Activated CD4-positive, CD25-positive, alpha-beta regulatory T cell treated with anti-CD3 and anti-CD28 coated beads, Interleukin-2, amount 50 U/mL, for 72 hours (primary cell): ENCODE data around the gene VHLL.
"Not testable (repeated sequence)": the region's sequence is repeated elsewhere in the genome, so short reads cannot be mapped to it uniquely, and the experiment has no call there.

Experiments
- DNase-seq: peaks from one replicate; pipeline ENCODE4 v3.0.0; 2021

VHLL gene

GRCh38 chr1:156298852-156299357 is at the start of gene VHLL:
VHLL (minus strand) TSS chr1:156299307; CDS start chr1:156299189, 118 bp downstream.
- DNase-seq = no peak

- no peak for DNase-seq
These were observed 48.2 kb upstream of the VHLL start for GRCh38 chr1:156347331-156347730.

DNA sequence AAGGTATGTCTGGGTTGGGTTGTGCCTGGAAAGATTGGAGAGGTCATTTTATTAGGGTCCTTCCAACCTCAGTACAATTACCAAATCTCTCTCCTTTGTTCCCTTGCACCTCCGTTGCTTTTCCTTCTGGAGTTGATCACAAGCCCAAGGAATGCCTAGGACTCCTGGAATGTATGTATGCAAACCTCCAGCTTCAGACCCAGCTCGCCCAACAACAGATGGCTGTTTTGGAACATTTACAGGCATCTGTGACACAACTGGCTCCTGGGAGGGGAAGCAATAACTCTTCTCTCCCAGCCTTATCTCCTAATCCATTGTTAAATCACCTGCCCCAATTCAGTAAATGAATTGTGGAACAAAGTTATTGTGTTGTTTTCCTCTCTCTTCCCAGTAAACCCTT is 47.5 kb upstream of the VHLL start:
- no peak for DNase-seq

- not testable (repeated sequence) for DNase-seq
These were observed 46.9 kb upstream of the VHLL start for GRCh38 chr1:156346035-156346434.

DNA sequence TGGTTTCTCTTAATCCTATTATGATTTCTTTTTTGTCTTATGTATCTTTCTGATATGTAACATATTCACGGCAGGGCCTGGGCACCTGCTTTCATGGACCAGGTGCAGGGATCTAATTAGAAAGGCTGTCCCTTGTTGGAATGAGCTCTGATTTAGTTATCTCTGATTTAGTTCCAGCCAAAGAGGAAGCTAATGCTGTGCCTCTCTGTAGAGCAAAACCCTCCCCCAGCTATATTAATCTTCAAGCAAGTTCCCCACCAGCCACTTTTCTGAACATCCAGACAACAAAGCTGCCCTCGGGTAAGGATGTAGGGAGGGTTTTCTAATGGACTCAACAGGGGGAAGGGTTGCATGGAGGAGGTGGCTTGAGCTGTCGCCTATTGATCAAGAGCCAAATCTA is 45.3 kb upstream of the VHLL start:
- no peak for DNase-seq

DNA sequence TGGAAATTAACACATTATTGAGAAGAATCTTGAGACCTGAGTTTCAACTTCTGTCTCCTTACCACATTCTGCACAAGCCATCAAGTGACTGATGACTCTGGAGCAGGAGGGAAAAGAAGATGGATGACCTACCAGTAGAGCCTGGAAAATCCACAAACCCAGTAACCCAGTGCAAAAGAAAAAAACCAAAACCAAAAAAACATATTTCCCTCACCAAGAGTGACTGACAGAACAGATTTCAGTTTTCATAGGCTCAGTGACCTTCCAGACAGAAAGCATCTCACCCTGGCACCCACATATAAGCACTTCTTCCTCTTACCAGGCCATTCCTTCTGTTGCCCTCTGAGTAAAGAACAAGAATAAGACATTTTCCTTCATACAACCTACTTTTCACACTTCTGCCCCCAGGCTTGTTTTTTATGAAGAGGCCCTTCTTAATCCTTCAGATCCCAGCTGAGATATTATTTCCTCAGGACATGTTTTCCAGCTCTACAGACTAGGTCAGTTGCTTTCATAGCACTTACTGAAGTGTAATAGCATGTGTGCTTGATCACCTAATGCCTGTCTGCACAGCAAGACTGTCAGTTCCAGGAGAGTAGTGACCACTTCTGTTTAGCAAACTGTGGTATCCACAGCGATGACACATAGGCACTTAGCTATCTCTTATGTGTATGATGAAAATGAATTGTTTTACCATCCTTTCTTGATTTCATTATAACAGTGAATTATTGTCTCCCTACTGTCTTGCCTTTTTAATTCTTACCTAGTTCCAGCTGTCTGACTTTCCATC is 43.3 kb upstream of the VHLL start:
- DNase-seq = no peak

GRCh38 chr1:156338180-156338976 is 39.3 kb upstream of the VHLL start, which contains the start of the genes CCT3 and TSACC:
CCT3 (minus strand) TSS chr1:156338292; CDS start chr1:156338184, 108 bp downstream.
TSACC (plus strand) TSS chr1:156338526; CDS start chr1:156339758, 1,232 bp downstream.
- DNase-seq = peak; percentile 100

DNA sequence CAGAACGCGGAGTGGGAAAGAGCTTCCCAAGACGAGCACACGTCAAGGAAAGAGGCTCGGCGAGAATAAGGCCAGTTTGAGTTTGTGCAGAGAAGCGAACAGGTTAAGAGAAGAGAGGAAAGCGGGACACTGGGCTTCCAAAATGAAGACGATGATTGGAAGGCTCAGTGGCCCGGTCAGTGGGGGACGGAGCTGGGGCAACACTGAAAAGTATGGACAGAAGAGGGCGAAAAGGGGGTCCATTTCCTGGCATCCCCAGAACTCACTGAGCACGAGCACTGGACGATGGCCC is 38.7 kb upstream of the VHLL start:
- no peak for DNase-seq

DNA sequence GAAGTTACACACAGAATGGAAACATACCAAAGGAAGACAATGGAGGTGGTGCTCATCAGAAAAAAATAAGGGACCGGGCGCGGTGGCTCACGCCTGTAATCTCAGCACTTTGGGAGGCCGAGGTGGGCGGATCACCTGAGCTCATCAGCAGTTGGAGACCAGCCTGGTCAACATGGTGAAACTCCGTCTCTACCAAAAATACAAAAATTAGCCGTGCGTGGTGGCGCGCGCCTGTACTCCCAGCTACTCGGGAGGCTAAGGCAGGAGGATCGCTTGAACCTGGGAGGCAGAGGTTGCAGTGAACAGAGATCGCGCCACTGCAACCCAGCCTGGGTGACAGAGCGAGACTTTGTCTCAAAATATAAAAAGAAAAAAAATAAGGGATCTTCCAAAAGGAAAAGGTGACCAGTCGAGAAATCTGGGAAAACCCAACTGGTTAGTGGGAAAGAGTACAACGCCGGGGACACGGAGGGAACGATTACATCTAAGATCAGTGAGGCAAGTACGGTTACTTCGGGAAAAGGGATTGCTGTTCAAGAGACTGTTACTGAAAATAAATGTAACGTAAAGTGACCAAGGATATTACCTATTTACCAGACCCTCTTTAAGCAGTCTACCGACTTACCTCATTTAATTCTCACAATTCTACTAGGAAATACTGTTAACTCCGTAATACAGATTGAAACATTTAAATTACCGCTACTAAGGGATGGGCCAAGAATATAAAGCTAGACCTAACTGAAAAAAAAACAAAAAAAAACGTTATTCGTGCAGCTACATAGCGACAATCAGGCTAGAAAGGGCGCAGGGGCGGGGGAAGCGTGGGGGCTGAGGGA is 38.2 kb upstream of the VHLL start:
- DNase-seq = no peak

GRCh38 chr1:156336242-156336641 is 37.1 kb upstream of the VHLL start:
- DNase-seq = no peak

DNA sequence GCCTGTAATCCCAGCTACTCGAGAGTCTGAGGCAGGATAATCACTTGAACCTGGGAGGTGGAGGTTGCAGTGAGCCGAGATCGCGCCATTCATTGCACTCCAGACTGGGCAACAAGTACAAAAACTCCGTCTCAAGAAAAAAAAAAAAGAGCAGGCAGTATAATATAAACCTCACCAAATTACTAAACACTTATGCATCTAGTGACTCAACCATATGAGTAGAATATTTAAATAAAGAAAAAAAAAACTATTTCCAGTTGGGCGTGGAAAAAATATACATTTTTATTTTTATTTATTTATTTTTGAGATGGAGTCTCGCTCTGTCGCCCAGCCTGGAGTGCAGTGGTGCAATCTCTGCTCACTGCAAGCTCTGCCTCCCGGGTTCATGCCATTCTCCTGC is 24.1 kb upstream of the VHLL start:
- DNase-seq = not testable (repeated sequence)

DNA sequence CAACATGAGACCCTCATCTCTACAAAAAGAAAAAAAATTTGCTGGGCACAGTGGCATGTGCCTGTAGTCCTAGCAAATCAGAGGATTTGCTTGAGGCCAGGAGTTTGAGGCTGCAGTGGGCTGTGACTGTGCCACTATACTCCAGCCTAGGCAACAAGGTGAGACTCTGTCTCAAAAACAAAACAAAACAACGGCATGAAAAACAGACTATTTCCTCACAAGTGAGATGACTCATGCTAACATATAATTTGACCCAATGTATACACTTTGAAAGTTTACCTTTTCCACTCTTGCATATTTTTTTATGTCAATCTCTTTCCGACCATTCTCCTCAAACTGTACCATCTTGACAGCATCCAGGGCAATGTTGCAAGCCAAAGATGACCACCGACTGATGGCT is 21.5 kb upstream of the VHLL start:
- no peak for DNase-seq

DNA sequence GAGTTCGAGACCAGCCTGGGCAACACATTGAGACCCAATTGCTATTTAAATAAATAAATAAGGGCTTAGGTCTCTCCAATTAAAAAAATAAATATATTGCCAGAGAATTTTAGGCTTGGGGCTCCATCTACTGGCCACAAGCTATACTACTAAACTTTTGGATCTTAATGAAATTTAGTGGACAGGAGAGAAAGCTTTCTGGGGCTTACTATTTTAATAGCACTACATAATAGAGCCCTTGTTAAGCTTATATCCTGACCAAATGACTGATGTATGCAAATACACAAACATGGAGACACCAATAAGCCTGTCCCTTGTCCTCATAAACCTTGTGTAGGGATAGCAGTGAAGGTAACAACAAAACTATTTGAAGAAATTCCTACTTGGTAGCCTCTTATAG is 20.6 kb upstream of the VHLL start:
- DNase-seq = no peak

GRCh38 chr1:156316909-156317308 is 17.8 kb upstream of the VHLL start:
- DNase-seq = no peak

GRCh38 chr1:156310962-156311361 is 11.9 kb upstream of the VHLL start:
- no peak for DNase-seq

GRCh38 chr1:156308078-156308477 is 9.0 kb upstream of the VHLL start:
- no peak for DNase-seq

- no peak for DNase-seq
These were observed 6.1 kb upstream of the VHLL start for GRCh38 chr1:156305215-156305614.

DNA sequence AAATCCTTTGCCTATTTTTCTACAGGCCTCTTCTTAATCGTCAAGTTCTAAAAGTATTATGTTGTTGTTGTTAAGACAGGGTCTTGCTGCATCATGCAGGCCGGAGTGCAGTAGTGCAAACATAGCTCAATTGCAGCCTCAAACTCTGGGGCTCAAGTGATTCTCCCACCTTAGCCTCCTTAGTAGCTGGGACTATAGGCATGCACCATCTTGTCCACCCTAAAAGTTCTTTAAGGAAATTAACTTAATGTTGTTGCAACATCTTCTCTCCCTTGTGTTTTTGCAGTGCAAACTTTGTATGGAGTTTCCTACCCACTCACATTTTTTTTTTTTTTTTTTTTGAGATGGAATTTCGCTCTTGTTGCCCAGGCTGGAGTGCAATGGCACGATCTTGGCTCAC is 4.1 kb upstream of the VHLL start:
- no peak for DNase-seq

- peak; percentile 61 for DNase-seq
These were observed 3.6 kb downstream of the VHLL start, which contains the start of gene GLMP for GRCh38 chr1:156295391-156295947. GLMP (minus strand) TSS chr1:156295679; CDS start chr1:156295645, 34 bp downstream.

DNA sequence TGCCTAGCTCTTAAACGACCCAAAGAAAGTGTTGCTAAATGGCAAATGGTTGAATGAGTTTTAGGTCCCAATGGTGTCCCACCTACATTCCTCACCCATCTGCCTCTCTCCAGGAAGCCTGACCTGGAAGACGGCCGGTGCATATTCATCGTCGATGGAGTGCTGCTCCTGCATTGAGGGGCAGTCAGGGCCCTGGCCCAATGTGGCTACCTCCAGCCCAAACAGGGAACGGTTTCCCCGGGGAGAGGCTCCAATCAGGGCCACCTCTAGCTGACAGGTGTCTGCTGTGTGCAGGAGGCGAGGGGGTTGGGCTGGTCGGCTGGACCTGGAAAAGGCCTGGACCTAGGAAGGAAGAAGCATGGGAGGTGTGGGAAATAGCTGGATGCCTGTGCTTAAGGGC is 5.2 kb downstream of the VHLL start:
- DNase-seq = no peak

- DNase-seq = no peak
These were observed 6.0 kb downstream of the VHLL start for GRCh38 chr1:156293098-156293434.

DNA sequence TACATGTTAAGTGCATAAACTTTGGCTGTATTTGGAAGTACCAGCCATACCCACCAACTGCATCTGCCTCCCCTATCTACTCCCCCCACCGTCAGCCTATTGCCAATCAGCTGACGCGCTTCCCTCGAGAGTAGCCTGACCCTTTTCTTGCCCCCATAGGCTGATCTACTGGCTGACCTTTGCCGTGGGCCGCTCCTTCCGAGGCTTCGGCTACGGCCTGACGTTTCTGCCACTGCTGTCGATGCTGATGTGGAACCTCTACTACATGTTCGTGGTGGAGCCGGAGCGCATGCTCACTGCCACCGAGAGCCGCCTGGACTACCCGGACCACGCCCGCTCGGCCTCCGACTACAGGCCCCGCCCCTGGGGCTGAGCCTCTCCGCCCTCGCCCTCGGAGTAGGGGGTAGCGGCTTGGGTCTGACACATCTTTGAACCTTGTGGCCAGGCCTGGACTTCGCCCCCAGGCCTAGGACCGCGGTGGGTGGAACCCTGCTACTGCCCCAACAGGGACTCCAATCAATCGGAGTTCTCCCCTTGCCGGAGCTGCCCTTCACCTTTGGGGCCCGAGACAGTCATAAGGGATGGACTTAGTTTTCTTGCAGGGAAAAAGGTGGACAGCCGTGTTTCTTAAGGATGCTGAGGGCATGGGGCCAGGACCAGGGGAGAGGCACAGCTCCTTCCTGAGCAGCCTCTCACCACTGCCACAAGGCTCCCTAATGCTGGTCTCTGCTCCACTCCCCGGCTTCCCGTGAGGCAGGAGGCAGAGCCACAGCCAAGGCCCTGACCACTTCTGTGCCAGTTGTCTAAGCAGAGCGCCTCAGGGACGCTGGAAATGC is 7.7 kb downstream of the VHLL start:
- DNase-seq = no peak
